HepG2 (cell line): Measurements from ENCODE around the gene C16orf86. TPM values are rescaled to one million over a fixed set of nuclear protein-coding genes. Genes with fewer than 3 reads are reported as not detected.

ENCODE experiments used
- KLF15 ChIP-seq: sonication (generic); formaldehyde crosslinking; IDR thresholded peaks from 2 replicates; pipeline ENCODE4 v1.8.1; 2023; ENCODE audit warnings: borderline replicate concordance, mild to moderate bottlenecking, inconsistent platforms, missing genetic modification reagents, mixed read lengths
- KMT2A ChIP-seq: sonication (generic); formaldehyde crosslinking; IDR thresholded peaks from 2 replicates; pipeline ENCODE4 v1.4.0; 2020; ENCODE audit warnings: missing genetic modification reagents
- MXI1 ChIP-seq: IDR thresholded peaks from 3 replicates; pipeline ENCODE4 v1.6.1; 2012; ENCODE audit warnings: low read depth, low read length, inconsistent platforms, borderline replicate concordance
- NFKBIZ ChIP-seq: IDR thresholded peaks from 2 replicates; pipeline ENCODE4 v1.6.1; 2018; ENCODE audit warnings: missing genetic modification reagents, missing compliant biosample characterization
- NONO ChIP-seq, 2 experiments: fragments of 450-650 bp in 1 of 2; sonication (generic) in 1 of 2; formaldehyde crosslinking in 1 of 2; IDR thresholded peaks in 1 of 2; conservative IDR thresholded peaks in 1 of 2; 2 replicates each; pipeline versions ENCODE4 v1.6.1 to v1.8.0; 2017 to 2022; ENCODE audit warnings: mild to moderate bottlenecking in 1 of 2, missing genetic modification reagents in 1 of 2, moderate library complexity in 1 of 2
- THYN1 ChIP-seq: sonication (generic); formaldehyde crosslinking; IDR thresholded peaks from 2 replicates; pipeline ENCODE4 v1.8.1; 2023; ENCODE audit warnings: low read depth, mild to moderate bottlenecking, moderate library complexity, missing genetic modification reagents, borderline replicate concordance
- ZNF101 ChIP-seq: sonication (generic); formaldehyde crosslinking; IDR thresholded peaks from 2 replicates; pipeline ENCODE4 v1.4.0; 2020; ENCODE audit warnings: mild to moderate bottlenecking, low read depth, missing genetic modification reagents, borderline replicate concordance
- ZNF546 ChIP-seq: sonication (generic); formaldehyde crosslinking; conservative IDR thresholded peaks from 2 replicates; pipeline ENCODE4 v1.8.1; 2023; ENCODE audit warnings: mild to moderate bottlenecking, missing genetic modification reagents
- ZNF713 ChIP-seq: sonication (generic); formaldehyde crosslinking; IDR thresholded peaks from 2 replicates; pipeline ENCODE4 v1.4.0; 2020; ENCODE audit warnings: mild to moderate bottlenecking, missing genetic modification reagents
- ZSCAN20 ChIP-seq: sonication (generic); formaldehyde crosslinking; IDR thresholded peaks from 2 replicates; pipeline ENCODE4 v1.4.0; 2020; ENCODE audit warnings: missing genetic modification reagents, mild to moderate bottlenecking, borderline replicate concordance
- ZSCAN21 ChIP-seq: sonication (generic); formaldehyde crosslinking; IDR thresholded peaks from 2 replicates; pipeline ENCODE4 v1.8.0; 2022; ENCODE audit warnings: mild to moderate bottlenecking, missing genetic modification reagents, moderate library complexity, borderline replicate concordance
- polyA plus RNA-seq, 8 experiments: library from polyadenylated mRNA; depleted of rRNA in 3 of 8; stranded (reverse) in 7 of 8; unstranded in 1 of 8; fragments of >200 nt; fragmentation: Illumina TruSeq in 4 of 8; extraction: Trizol in 4 of 8; gene quantifications; 2 replicates each; pipeline versions ENCODE4 v1.2.1 to v1.2.3, GENCODE V29; 2011 to 2016; ENCODE audit warnings: low read depth in 4 of 8, missing spikeins in 1 of 8, mixed read lengths in 1 of 8; ENCODE audit not compliant: insufficient read depth in 1 of 8
- total RNA-seq, 5 experiments: library from RNA; depleted of rRNA; stranded (reverse); fragments of >200 nt; fragmentation: Illumina TruSeq; extraction: Trizol; gene quantifications; 2 replicates each; pipeline ENCODE4 v1.2.3, GENCODE V29; 2016; ENCODE audit warnings: low read depth in 1 of 5
- TF ChIP-seq, protein P1 (sequence below): sonication (generic); formaldehyde crosslinking; IDR thresholded peaks from 2 replicates; pipeline ENCODE4 v1.8.1; 2022; ENCODE audit warnings: mild to moderate bottlenecking, missing genetic modification reagents
- TF ChIP-seq, protein P2 (sequence below), 2 experiments: sonication (generic) in 1 of 2; formaldehyde crosslinking in 1 of 2; IDR thresholded peaks; 2 replicates each; pipeline versions ENCODE4 v1.4.0 to v1.6.1; 2016 to 2020; ENCODE audit warnings: borderline replicate concordance in 1 of 2, low read depth in 1 of 2, mild to moderate bottlenecking in 1 of 2, missing genetic modification reagents in 1 of 2
- TF ChIP-seq, protein P3 (sequence below): sonication (generic); formaldehyde crosslinking; IDR thresholded peaks from 2 replicates; pipeline ENCODE4 v1.8.0; 2022; ENCODE audit warnings: mild to moderate bottlenecking, missing genetic modification reagents, borderline replicate concordance
- TF ChIP-seq, protein P4 (sequence below): sonication (generic); formaldehyde crosslinking; IDR thresholded peaks from 2 replicates; pipeline ENCODE4 v1.8.1; 2023; ENCODE audit warnings: mild to moderate bottlenecking, moderate library complexity, missing genetic modification reagents
- TF ChIP-seq, protein P5 (sequence below): sonication (generic); formaldehyde crosslinking; IDR thresholded peaks from 2 replicates; pipeline ENCODE4 v1.8.1; 2023; ENCODE audit warnings: mild to moderate bottlenecking, missing genetic modification reagents, borderline replicate concordance
- TF ChIP-seq, protein P6 (sequence below): sonication (generic); formaldehyde crosslinking; IDR thresholded peaks from 2 replicates; pipeline ENCODE4 v1.5.0; 2020; ENCODE audit warnings: mild to moderate bottlenecking, missing genetic modification reagents

Gene C16orf86
- total and polyA plus RNA-seq, 2 of the 13 experiments (the other 11 are each of a cell fraction or from before 2014, with no cell fraction given), result 1.5 to 3.1 TPM

DNA sequence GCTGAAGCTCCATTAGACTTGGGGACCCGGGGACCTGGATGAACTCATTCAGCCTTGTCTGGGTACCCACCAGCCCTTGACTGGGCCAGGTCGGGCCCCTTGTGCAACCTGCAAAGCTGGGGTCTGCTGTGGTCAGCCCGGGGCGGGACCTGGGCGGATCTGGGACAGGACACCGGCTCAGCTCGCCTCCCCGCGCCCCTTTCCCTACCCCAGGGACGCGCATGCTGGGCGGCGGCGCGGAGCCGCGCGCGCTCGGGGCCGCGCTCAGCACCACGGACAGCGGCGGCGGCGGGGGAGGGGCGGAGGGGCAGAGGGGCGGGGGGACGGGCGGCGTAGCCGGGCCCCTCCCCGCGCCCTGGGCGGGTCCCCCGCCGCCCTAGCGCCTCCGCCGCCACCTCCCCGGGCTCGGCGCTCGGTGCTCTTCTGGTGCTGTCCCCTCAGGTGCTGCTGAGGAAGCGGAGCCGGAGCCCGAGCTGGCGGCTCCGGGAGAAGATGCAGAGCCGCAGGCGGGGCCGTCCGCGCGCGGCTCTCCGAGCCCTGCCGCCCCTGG, 14.0 kb upstream of the C16orf86 start (continued):
- TF ChIP-seq, protein P1, sequence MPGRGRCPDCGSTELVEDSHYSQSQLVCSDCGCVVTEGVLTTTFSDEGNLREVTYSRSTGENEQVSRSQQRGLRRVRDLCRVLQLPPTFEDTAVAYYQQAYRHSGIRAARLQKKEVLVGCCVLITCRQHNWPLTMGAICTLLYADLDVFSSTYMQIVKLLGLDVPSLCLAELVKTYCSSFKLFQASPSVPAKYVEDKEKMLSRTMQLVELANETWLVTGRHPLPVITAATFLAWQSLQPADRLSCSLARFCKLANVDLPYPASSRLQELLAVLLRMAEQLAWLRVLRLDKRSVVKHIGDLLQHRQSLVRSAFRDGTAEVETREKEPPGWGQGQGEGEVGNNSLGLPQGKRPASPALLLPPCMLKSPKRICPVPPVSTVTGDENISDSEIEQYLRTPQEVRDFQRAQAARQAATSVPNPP, result no peak
- TF ChIP-seq ZNF546, result peak; percentile 17; the same call in 1 of the 2 replicates
- TF ChIP-seq, protein P2, sequence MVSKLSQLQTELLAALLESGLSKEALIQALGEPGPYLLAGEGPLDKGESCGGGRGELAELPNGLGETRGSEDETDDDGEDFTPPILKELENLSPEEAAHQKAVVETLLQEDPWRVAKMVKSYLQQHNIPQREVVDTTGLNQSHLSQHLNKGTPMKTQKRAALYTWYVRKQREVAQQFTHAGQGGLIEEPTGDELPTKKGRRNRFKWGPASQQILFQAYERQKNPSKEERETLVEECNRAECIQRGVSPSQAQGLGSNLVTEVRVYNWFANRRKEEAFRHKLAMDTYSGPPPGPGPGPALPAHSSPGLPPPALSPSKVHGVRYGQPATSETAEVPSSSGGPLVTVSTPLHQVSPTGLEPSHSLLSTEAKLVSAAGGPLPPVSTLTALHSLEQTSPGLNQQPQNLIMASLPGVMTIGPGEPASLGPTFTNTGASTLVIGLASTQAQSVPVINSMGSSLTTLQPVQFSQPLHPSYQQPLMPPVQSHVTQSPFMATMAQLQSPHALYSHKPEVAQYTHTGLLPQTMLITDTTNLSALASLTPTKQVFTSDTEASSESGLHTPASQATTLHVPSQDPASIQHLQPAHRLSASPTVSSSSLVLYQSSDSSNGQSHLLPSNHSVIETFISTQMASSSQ (IDR thresholded peaks at IDR 0.05; ENCODE audit: low read depth), result no peak
- TF ChIP-seq, protein P2 (CRISPR knock-in tag; IDR thresholded peaks at IDR 0.05; ENCODE audit: borderline replicate concordance), result no peak
- no peak for TF ChIP-seq NFKBIZ
- no peak for TF ChIP-seq KLF15 (CRISPR knock-in tag)
- no peak for TF ChIP-seq ZNF101 (CRISPR knock-in tag)
- TF ChIP-seq ZSCAN21 (CRISPR knock-in tag), result peak; percentile 62
- TF ChIP-seq MXI1, result peak; percentile 45; the same call in 1 of the 3 replicates
- no peak for TF ChIP-seq THYN1 (CRISPR knock-in tag)
- TF ChIP-seq, protein P3, sequence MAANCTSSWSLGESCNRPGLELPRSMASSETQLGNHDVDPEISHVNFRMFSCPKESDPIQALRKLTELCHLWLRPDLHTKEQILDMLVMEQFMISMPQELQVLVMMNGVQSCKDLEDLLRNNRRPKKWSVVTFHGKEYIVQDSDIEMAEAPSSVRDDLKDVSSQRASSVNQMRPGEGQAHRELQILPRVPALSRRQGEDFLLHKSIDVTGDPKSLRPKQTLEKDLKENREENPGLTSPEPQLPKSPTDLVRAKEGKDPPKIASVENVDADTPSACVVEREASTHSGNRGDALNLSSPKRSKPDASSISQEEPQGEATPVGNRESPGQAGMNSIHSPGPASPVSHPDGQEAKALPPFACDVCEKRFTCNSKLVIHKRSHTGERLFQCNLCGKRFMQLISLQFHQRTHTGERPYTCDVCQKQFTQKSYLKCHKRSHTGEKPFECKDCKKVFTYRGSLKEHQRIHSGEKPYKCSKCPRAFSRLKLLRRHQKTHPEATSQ (CRISPR knock-in tag), result no peak
- TF ChIP-seq, protein P4, sequence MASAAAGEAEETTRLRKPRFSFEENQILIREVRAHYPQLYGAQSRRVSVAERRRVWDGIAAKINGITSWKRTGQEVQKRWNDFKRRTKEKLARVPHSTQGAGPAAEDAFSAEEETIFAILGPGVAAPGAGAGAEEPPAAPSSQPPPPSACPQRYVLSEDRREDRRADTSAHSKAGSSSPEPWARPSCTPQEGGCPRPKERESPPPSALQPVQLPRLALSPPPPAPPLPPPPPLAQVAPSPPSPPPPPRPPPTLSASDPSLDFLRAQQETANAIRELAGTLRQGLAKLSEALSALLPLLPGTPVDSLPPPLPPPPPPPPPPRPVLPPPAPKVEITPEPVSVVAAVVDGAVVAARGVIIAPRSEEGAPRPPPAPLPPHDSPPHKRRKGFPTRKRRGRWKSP (CRISPR knock-in tag), result no peak
- TF ChIP-seq ZSCAN20 (CRISPR knock-in tag), result no peak
- no peak for TF ChIP-seq NONO (IDR thresholded peaks at IDR 0.05)
- no peak for TF ChIP-seq NONO (CRISPR knock-in tag; conservative IDR thresholded peaks at IDR 0.05)
- TF ChIP-seq, protein P5, sequence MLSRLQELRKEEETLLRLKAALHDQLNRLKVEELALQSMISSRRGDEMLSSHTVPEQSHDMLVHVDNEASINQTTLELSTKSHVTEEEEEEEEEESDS (CRISPR knock-in tag), result no peak
- no peak; the same call in 1 of the 2 replicates for TF ChIP-seq KMT2A (CRISPR knock-in tag)
- no peak for TF ChIP-seq ZNF713 (CRISPR knock-in tag)
- TF ChIP-seq, protein P6, sequence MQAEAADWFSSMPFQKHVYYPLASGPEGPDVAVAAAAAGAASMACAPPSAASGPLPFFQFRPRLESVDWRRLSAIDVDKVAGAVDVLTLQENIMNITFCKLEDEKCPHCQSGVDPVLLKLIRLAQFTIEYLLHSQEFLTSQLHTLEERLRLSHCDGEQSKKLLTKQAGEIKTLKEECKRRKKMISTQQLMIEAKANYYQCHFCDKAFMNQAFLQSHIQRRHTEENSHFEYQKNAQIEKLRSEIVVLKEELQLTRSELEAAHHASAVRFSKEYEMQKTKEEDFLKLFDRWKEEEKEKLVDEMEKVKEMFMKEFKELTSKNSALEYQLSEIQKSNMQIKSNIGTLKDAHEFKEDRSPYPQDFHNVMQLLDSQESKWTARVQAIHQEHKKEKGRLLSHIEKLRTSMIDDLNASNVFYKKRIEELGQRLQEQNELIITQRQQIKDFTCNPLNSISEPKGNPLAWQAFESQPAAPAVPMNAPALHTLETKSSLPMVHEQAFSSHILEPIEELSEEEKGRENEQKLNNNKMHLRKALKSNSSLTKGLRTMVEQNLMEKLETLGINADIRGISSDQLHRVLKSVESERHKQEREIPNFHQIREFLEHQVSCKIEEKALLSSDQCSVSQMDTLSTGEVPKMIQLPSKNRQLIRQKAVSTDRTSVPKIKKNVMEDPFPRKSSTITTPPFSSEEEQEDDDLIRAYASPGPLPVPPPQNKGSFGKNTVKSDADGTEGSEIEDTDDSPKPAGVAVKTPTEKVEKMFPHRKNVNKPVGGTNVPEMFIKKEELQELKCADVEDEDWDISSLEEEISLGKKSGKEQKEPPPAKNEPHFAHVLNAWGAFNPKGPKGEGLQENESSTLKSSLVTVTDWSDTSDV (CRISPR knock-in tag), result no peak
